ENCODE measurements around the gene CNTNAP2.

Gene CNTNAP2

DNA sequence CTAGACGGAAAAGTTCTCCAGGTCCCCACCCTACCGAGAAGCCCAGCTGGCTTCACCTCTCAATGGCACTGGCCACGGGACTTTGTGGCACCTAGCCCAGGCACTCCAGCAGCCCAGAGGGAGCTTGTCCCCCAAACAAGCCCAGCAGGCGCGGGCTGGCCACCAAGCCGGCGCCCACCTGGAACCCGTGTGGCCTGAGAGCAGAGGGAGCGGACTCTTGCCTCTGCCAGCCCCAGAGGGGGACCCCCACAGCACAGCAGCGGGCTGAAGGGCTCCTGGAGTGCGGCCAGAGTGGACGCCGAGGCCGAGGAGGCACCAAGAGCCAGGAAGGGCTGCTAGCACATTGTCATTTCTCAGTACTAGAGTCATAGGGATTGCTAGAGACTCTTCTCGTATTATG, 671.4 kb downstream of the CNTNAP2 start:
- no peak for DNase-seq (ENCODE audit: low read depth, low spot score)
- Histone ChIP-seq H3K9ac (ENCODE audit: insufficient read length, low read depth) (no peak overlapping the region), H3K36me3 (ENCODE audit: insufficient read depth, insufficient read length, low read length) (no peaks in the 10 kb centered on the region), H3K4me3 (ENCODE audit: insufficient read length, low read depth) (no peak overlapping the region), H3K4me1 (ENCODE audit: insufficient read depth, insufficient read length) (no peaks in the 10 kb centered on the region), H3K27me3 (ENCODE audit: insufficient read depth, insufficient read length) (no peaks in the 10 kb centered on the region), H3K9me3 (ENCODE audit: insufficient read depth, low read length) (peaks cover 4% of the 10 kb centered on the region; the same call in 1 of the 2 replicates)
- no peak for TF ChIP-seq ZNF274 (IDR thresholded peaks at IDR 0.05; ENCODE audit: low read depth, low read length)
- TF ChIP-seq SUZ12 (IDR thresholded peaks at IDR 0.05; ENCODE audit: extremely low read depth, insufficient read depth, insufficient read length): no peak
- TF ChIP-seq YY1 (IDR thresholded peaks at IDR 0.05; ENCODE audit: insufficient read depth, insufficient read length): no peak

DNA sequence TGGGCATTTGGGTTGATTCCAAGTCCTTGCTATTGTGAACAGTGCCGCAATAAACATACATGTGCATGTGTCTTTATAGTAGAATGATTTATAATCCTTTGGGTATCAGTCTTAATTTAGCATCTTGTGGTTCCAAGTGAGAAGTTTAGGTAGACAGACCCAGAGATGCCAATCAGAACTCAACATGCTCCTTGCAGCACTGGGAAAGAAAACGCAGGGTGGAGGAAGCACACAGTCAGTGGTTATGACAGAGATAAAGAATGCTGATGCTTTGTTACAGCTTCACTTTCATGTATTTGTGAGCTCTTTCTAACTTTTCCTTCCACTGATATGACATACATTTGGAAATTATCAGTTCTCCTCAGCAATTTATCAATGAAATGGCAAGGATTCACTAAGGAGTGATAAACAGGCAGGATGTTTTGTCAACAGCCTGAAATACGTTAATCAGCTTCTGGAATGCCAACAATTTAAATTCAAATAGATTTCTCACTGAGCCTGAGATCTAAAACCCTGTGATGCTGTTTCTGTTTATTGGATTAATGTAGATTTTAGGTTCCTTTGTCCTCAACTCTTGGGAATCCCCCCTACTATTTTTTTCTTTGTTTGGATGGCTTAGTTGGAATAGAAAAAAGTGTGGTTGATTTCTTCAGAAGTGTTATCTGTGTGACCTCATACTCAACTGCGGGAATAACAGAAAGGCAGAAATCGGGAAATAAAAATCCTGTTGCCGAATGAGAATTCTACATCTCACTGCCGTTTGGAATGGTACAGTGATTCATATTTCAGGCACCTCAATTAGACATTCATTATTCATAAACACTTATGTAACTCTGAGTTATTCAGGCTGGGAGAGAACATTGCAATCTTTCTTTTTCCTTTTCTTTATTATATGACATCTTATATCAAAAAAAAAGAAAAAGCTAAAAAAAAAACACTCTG, 675.0 kb downstream of the CNTNAP2 start:
- Histone ChIP-seq H3K27me3 (ENCODE audit: insufficient read depth, insufficient read length) (no peaks in the 10 kb centered on the region), H3K4me3 (ENCODE audit: insufficient read length, low read depth) (no peak overlapping the region), H3K4me1 (ENCODE audit: insufficient read depth, insufficient read length) (no peaks in the 10 kb centered on the region), H3K9ac (ENCODE audit: insufficient read length, low read depth) (no peak overlapping the region), H3K36me3 (ENCODE audit: insufficient read depth, insufficient read length, low read length) (no peaks in the 10 kb centered on the region), H3K9me3 (ENCODE audit: insufficient read depth, low read length) (peaks cover 16% of the 10 kb centered on the region)
- DNase-seq (ENCODE audit: low read depth, low spot score): peak; percentile 68
- TF ChIP-seq YY1 (IDR thresholded peaks at IDR 0.05; ENCODE audit: insufficient read depth, insufficient read length): no peak
- TF ChIP-seq ZNF274 (IDR thresholded peaks at IDR 0.05; ENCODE audit: low read depth, low read length): no peak
- TF ChIP-seq SUZ12 (IDR thresholded peaks at IDR 0.05; ENCODE audit: extremely low read depth, insufficient read depth, insufficient read length): no peak

DNA sequence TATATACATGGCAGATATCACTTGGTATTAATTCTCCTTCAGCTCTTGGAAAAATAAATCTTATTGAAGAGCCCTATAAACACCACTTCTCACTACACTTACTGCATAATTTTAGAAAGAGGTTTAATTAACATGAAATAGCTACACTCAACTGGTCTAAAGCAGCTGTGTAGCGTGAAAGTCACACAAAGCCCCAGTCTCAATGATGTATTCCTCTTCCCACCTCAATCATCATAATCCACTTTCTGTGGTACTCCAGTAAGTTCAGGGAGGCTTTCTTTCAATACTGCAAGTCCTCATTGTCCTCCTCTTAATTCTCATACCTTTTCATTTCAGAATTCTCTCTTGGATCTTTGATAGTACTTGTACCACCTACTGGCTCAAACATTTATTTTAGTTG, 688.0 kb downstream of the CNTNAP2 start:
- peaks cover 6% of the 10 kb centered on the region; the same call in 1 of the 2 replicates for H3K9me3 ChIP-seq (ENCODE audit: insufficient read depth, low read length)
- no peak for DNase-seq (ENCODE audit: low read depth, low spot score)
- TF ChIP-seq SUZ12 (IDR thresholded peaks at IDR 0.05; ENCODE audit: extremely low read depth, insufficient read depth, insufficient read length) (no peak), ZNF274 (IDR thresholded peaks at IDR 0.05; ENCODE audit: low read depth, low read length) (no peak)

DNA sequence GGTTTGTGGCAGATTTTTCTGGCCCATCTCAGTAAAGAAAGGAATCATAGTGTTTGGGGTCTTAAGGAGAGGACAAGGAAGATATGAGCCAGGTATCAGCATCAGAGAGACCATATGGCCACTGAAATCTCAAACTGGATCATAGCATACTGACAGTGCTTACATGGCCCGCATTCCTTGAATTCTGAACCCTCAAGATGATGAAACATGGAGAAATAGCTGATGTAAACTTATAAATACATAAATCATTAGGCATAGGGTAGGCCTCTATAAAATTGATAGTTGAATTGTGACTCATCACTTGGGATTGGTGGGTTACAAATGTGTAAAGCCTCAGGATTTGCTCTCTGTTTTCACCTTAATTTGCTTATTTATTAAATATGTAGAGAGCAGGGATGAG, 688.5 kb downstream of the CNTNAP2 start:
- H3K9me3 ChIP-seq (ENCODE audit: insufficient read depth, low read length): peaks cover 4% of the 10 kb centered on the region; the same call in 1 of the 2 replicates
- H3K4me3 ChIP-seq (ENCODE audit: insufficient read length, low read depth): no peak overlapping the region
- H3K36me3 ChIP-seq (ENCODE audit: insufficient read depth, insufficient read length, low read length): no peaks in the 10 kb centered on the region
- H3K9ac ChIP-seq (ENCODE audit: insufficient read length, low read depth): no peak overlapping the region
- DNase-seq (ENCODE audit: low read depth, low spot score): no peak
- no peaks in the 10 kb centered on the region for H3K4me1 ChIP-seq (ENCODE audit: insufficient read depth, insufficient read length)
- TF ChIP-seq YY1 (IDR thresholded peaks at IDR 0.05; ENCODE audit: insufficient read depth, insufficient read length) (no peak), ZNF274 (IDR thresholded peaks at IDR 0.05; ENCODE audit: low read depth, low read length) (no peak), SUZ12 (IDR thresholded peaks at IDR 0.05; ENCODE audit: extremely low read depth, insufficient read depth, insufficient read length) (no peak)
- no peaks in the 10 kb centered on the region for H3K27me3 ChIP-seq (ENCODE audit: insufficient read depth, insufficient read length)

More for the DNA sequence above, 688.0 kb downstream of the CNTNAP2 start:
- Histone ChIP-seq H3K9ac (ENCODE audit: insufficient read length, low read depth) (no peak overlapping the region), H3K27me3 (ENCODE audit: insufficient read depth, insufficient read length) (no peaks in the 10 kb centered on the region), H3K4me1 (ENCODE audit: insufficient read depth, insufficient read length) (no peaks in the 10 kb centered on the region), H3K4me3 (ENCODE audit: insufficient read length, low read depth) (no peak overlapping the region), H3K36me3 (ENCODE audit: insufficient read depth, insufficient read length, low read length) (no peaks in the 10 kb centered on the region)

DNA sequence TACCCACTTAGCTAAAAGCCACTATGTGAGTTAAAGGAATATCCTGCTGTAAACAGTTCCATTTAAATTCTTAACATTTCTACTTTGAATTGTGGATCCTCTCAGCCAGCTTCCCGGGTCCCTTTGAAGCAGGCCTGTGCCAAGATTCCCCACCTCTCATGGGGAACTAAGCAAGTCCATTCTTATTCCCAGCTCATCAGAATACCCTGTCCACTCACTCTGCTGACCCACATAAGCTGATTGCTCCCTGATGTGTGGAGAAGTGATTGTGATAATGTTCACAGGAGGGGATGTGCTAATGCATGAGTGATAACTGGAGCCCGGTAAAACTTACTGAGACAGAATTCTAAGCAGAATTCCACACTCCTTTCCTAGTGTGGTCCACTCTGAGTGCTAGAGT, 709.7 kb downstream of the CNTNAP2 start:
- no peak overlapping the region for H3K9ac ChIP-seq (ENCODE audit: insufficient read length, low read depth)
- no peaks in the 10 kb centered on the region for H3K27me3 ChIP-seq (ENCODE audit: insufficient read depth, insufficient read length)
- DNase-seq (ENCODE audit: low read depth, low spot score): peak; percentile 36
- H3K9me3 ChIP-seq (ENCODE audit: insufficient read depth, low read length): no peaks in the 10 kb centered on the region
- H3K4me1 ChIP-seq (ENCODE audit: insufficient read depth, insufficient read length): no peaks in the 10 kb centered on the region
- no peaks in the 10 kb centered on the region for H3K36me3 ChIP-seq (ENCODE audit: insufficient read depth, insufficient read length, low read length)
- no peak for TF ChIP-seq YY1 (IDR thresholded peaks at IDR 0.05; ENCODE audit: insufficient read depth, insufficient read length)
- H3K4me3 ChIP-seq (ENCODE audit: insufficient read length, low read depth): no peak overlapping the region

DNA sequence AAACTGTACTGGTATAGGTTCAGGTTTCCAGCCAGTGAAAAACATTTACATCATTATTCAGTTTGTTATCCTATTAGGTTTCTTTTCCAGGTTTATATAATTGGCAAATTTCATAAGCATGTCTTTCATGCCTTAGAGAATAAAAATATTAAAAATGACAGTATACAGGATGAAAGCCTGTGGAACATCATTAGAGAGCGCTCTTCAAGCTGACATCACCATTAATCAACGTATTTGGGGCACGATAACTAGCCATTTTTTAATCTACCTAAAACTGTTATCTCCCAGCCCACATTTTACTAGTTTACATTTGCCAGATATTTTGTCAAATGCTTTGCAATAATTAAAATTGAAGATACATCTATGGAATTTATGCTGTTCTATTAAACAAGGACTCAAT, 714.1 kb downstream of the CNTNAP2 start:
- Histone ChIP-seq H3K4me1 (ENCODE audit: insufficient read depth, insufficient read length) (no peaks in the 10 kb centered on the region), H3K36me3 (ENCODE audit: insufficient read depth, insufficient read length, low read length) (no peaks in the 10 kb centered on the region), H3K27me3 (ENCODE audit: insufficient read depth, insufficient read length) (no peaks in the 10 kb centered on the region), H3K9ac (ENCODE audit: insufficient read length, low read depth) (no peak overlapping the region), H3K9me3 (ENCODE audit: insufficient read depth, low read length) (no peaks in the 10 kb centered on the region), H3K4me3 (ENCODE audit: insufficient read length, low read depth) (no peak overlapping the region)
- DNase-seq (ENCODE audit: low read depth, low spot score): no peak
- TF ChIP-seq SUZ12 (IDR thresholded peaks at IDR 0.05; ENCODE audit: extremely low read depth, insufficient read depth, insufficient read length) (no peak), ZNF274 (IDR thresholded peaks at IDR 0.05; ENCODE audit: low read depth, low read length) (no peak), YY1 (IDR thresholded peaks at IDR 0.05; ENCODE audit: insufficient read depth, insufficient read length) (no peak)

DNA sequence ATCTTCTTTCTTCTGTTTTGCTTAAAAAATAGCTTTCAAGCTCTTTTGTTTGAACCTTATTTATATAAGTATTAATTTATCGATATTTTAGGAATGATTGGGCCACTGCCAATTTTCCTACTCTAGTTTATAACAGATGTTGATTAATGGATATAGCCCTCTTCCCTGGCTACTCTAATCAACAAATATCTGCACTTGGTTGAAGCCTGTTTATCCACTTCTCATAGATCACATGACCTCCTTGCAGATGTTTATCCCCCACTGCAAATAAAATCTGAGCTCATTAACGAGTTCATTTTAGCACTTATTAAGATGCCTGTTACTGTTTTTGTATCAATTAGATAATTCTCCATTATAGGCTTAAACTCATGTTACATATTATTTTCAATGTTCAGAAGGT, 715.3 kb downstream of the CNTNAP2 start:
- Histone ChIP-seq H3K4me3 (ENCODE audit: insufficient read length, low read depth) (no peak overlapping the region), H3K36me3 (ENCODE audit: insufficient read depth, insufficient read length, low read length) (no peaks in the 10 kb centered on the region), H3K9ac (ENCODE audit: insufficient read length, low read depth) (no peak overlapping the region), H3K9me3 (ENCODE audit: insufficient read depth, low read length) (no peaks in the 10 kb centered on the region), H3K27me3 (ENCODE audit: insufficient read depth, insufficient read length) (no peaks in the 10 kb centered on the region), H3K4me1 (ENCODE audit: insufficient read depth, insufficient read length) (no peaks in the 10 kb centered on the region)
- DNase-seq (ENCODE audit: low read depth, low spot score): no peak
- TF ChIP-seq SUZ12 (IDR thresholded peaks at IDR 0.05; ENCODE audit: extremely low read depth, insufficient read depth, insufficient read length) (no peak), YY1 (IDR thresholded peaks at IDR 0.05; ENCODE audit: insufficient read depth, insufficient read length) (no peak), ZNF274 (IDR thresholded peaks at IDR 0.05; ENCODE audit: low read depth, low read length) (no peak)
